Measurements from ENCODE around the gene DENND5A.

DNA sequence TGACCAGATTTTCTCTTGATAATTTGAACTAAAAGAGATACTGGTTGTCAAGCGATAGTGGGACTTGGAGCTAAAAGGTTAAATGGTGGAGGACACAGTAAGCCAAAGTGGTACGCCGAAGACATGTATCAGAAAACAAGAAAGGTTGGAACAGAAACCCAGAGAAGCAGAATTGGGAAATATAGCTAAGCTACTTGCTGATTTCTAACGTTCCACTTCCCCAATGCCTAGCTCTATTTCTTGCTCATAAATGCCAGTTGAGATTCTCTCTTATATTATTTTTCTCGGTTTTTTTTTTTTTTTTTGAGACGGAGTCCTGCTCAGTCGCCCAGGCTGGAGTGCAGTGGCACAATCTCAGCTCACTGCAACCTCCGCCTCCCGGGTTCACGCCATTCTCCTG lies 36.6 kb upstream of the DENND5A start:
- TF ChIP-seq, protein P1, sequence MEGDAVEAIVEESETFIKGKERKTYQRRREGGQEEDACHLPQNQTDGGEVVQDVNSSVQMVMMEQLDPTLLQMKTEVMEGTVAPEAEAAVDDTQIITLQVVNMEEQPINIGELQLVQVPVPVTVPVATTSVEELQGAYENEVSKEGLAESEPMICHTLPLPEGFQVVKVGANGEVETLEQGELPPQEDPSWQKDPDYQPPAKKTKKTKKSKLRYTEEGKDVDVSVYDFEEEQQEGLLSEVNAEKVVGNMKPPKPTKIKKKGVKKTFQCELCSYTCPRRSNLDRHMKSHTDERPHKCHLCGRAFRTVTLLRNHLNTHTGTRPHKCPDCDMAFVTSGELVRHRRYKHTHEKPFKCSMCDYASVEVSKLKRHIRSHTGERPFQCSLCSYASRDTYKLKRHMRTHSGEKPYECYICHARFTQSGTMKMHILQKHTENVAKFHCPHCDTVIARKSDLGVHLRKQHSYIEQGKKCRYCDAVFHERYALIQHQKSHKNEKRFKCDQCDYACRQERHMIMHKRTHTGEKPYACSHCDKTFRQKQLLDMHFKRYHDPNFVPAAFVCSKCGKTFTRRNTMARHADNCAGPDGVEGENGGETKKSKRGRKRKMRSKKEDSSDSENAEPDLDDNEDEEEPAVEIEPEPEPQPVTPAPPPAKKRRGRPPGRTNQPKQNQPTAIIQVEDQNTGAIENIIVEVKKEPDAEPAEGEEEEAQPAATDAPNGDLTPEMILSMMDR (conservative IDR thresholded peaks at IDR 0.05; ENCODE audit: low read depth, low read length), result no peak
- TF ChIP-seq EZH2 (IDR thresholded peaks at IDR 0.05; ENCODE audit: low read length, unreplicated experiment), result no peak

Measured in PC-3 (cell line).